Activated CD8-positive, alpha-beta memory T cell treated with anti-CD3 and anti-CD28 coated beads for 36 hours (primary cell): ENCODE data around the gene GYS1. TPM values are rescaled to one million over a fixed set of nuclear protein-coding genes. Genes with fewer than 3 reads are reported as not detected.
"Not testable (repeated sequence)": the region's sequence is repeated elsewhere in the genome, so short reads cannot be mapped to it uniquely, and the experiment has no call there.

ENCODE experiments used
- CTCF ChIA-PET: fragments of 350-600 bp; sonication (Branson Sonifier 250); formaldehyde crosslinking; loops from one replicate; lab custom pipeline; 2021; ENCODE audit warnings: antibody characterized with exemption; lab: Charles Lee
- POLR2A ChIA-PET: fragments of 350-600 bp; sonication (Branson Sonifier 250); formaldehyde crosslinking; loops from one replicate; lab custom pipeline; 2021; ENCODE audit warnings: antibody characterized with exemption; lab: Charles Lee
- total RNA-seq, 2 experiments: library from RNA; stranded (reverse); gene quantifications; one replicate each; pipeline ENCODE4 v1.2.3, GENCODE V29; 2021

The GYS1 gene
- 10 to 100 TPM; 50.8 to 54.7 TPM for total RNA-seq

GRCh38 chr19:48993175-48994034 lies at the start of gene GYS1, which contains the start of gene RUVBL2:
Gene GYS1 (minus strand): TSS chr19:48993309. CDS start chr19:48993112, 197 bp downstream.
Gene RUVBL2 (plus strand): TSS chr19:48993887. CDS start chr19:48993912, 25 bp downstream.
- POLR2A ChIA-PET: interaction anchor here (0.6 to 2.1 kb wide), 8 partner anchors 15 to 248 kb away, joined by 3 to 9 read pairs (median 4); partner anchors contain the start of genes BAX and PPP1R15A
- CTCF ChIA-PET: interaction anchor here (0.7 to 3.3 kb wide), 20 partner anchors 10 to 348 kb away, joined by 3 to 24 read pairs (median 3); partner anchors contain the start of genes CA11, CGB7, FTL and NUCB1

GRCh38 chr19:49042666-49043065 lies 49.6 kb upstream of the GYS1 start:
- POLR2A ChIA-PET, CTCF ChIA-PET: not testable (repeated sequence)

DNA sequence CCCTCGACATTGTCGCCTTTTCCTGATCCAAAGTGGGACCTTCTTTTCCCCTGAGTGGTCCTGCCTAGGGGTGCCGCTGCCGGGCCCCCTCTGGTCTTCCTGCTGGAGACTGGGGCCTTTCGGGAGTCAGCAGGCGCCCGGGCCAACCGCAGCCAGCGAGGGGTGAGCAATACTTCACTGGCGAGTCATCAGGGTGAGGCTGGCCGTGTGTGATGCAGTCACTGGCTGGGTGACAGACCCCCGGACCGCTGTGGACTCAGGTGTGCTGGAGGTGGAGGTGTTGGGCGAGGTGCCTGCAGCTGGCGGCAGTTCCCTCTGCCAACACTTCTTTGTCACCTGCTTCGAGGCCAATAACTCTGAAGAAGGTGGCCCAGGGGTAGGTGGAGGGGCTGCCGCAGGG lies 49.1 kb upstream of the GYS1 start:
- ChIA-PET CTCF (no interaction called here), POLR2A (no interaction called here)

- CTCF ChIA-PET, POLR2A ChIA-PET: not testable (repeated sequence)
Measured at GRCh38 chr19:49039736-49040135, 46.6 kb upstream of the GYS1 start.

GRCh38 chr19:49038557-49039276 lies 45.6 kb upstream of the GYS1 start:
- CTCF ChIA-PET, POLR2A ChIA-PET: not testable (repeated sequence)

- POLR2A ChIA-PET: interaction anchor here (0.5 kb wide), 1 partner anchor 157 kb away, joined by 7 read pairs; no protein-coding TSS in a partner anchor
- CTCF ChIA-PET: not testable (repeated sequence)
Measured at GRCh38 chr19:49038111-49038510, 45.0 kb upstream of the GYS1 start.

DNA sequence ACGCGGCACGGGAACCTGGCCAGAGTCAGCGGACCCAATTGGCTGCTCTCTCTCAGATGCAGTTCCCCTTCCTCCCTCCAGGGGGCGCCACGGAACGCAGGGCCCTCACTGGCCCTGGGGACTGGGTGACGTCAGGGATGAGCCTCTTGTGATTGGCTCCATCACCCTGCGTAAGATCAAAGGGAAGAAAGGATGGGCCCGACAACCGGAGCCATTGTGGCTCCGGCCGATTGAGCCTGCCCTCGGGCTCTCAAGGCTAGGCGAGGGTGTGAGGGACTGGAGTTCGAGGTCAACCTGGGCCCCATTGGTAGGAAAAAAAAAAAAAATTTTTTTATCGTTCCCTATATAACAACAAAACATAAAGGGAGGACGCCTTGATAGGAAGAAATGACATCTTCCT lies 43.7 kb upstream of the GYS1 start, which contains the start of gene CGB1:
Gene CGB1, minus strand, starts transcription at position 81 of the 400 bp plus-strand sequence. CDS start 184 bp downstream, outside the sequence.
- CTCF ChIA-PET, POLR2A ChIA-PET: not testable (repeated sequence)

GRCh38 chr19:49031642-49032301 lies 38.7 kb upstream of the GYS1 start, which contains the start of gene CGB2:
Gene CGB2 (plus strand): TSS chr19:49031890. CDS start chr19:49032096, 206 bp downstream.
- CTCF ChIA-PET: interaction anchor here (0.6 kb wide), 1 partner anchor 291 kb away, joined by 3 read pairs; no protein-coding TSS in a partner anchor

DNA sequence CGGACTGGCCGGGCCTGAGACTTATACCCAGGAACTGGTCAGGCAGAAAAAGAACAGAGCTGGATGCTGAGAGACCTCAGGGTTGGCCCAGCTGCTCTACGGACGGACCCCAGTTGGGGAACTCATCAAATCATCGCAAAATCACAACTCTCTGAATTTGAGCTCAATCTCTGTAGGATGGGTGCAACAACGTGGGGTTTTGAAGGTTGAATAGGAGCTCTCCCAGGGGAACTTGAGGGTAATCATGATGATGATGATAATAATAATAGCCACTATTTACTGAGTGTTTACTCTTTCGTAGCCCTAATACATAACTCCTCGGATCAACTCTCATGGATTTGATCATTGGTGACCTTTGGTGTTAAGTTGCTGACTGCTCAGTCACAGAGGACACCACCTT lies 37.2 kb upstream of the GYS1 start:
- CTCF ChIA-PET: interaction anchor here (0.6 kb wide), 1 partner anchor 546 kb away, joined by 3 read pairs; no protein-coding TSS in a partner anchor
- POLR2A ChIA-PET: not testable (repeated sequence)

More at GRCh38 chr19:49031642-49032301, 38.7 kb upstream of the GYS1 start, which contains the start of gene CGB2:
- POLR2A ChIA-PET: not testable (repeated sequence)

DNA sequence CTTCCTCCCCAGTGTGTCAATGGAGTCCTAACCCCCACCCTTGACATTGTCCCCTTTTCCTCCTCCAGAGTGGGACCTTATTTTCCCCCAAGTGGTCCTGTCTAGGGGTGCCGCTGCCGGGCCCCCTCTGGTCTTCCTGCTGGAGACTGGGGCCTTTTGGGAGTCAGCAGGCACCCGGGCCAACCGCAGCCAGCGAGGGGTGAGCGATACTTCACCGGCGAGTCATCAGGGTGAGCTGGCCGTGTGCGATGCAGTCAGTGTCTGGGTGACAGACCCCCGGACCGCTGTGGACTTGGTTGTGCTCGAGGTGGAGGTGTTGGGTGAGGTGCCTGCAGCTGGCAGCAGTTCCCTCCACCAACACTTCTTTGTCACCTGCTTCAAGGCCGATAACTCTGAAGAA lies 36.6 kb upstream of the GYS1 start:
- CTCF ChIA-PET, POLR2A ChIA-PET: not testable (repeated sequence)

- CTCF ChIA-PET: interaction anchor here (0.6 kb wide), 1 partner anchor 183 kb away, joined by 3 read pairs; no protein-coding TSS in a partner anchor
- POLR2A ChIA-PET: not testable (repeated sequence)
Measured at GRCh38 chr19:49028686-49029085, 35.6 kb upstream of the GYS1 start.

DNA sequence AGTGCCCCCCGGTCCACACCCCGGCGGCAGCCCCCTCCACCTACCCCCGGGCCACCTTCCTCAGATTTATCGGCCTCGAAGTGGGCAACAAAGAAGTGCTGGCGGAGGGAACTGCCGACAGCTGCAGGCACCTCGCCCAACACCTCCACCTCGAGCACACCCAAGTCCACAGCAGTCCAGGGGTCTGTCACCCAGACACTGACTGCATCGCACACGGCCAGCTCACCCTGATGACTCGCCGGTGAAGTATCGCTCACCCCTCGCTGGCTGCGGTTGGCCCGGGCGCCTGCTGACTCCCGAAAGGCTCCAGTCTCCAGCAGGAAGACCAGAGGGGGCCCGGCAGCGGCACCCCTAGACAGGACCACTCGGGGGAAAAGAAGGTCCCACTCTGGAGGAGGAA lies 32.5 kb upstream of the GYS1 start:
- CTCF ChIA-PET, POLR2A ChIA-PET: not testable (repeated sequence)

GRCh38 chr19:49025088-49025487 lies 32.0 kb upstream of the GYS1 start:
- CTCF ChIA-PET, POLR2A ChIA-PET: not testable (repeated sequence)

GRCh38 chr19:49024233-49024632 lies 31.1 kb upstream of the GYS1 start, which contains the start of gene CGB3:
Gene CGB3 (minus strand): TSS chr19:49024333. CDS start chr19:49023971, 362 bp downstream.
- POLR2A ChIA-PET, CTCF ChIA-PET: not testable (repeated sequence)

DNA sequence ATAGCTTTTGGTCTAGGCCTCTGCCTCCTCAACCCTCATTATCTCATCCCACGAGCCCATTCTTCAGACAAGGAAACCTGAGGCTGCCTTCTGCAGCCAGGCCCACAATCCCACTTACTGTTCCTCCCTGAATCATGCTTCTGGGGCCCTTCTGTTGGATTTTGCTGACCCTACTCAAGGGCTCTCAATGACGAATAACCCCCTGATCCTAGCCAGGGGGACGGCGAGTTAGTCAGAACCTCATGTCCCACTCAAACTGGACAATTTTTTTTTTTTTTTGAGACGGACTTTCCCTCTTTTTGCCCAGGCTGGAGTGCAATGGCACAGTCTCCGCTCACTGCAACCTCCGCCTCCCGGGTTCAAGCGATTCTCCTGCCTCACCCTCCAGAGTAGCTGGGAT lies 29.0 kb upstream of the GYS1 start:
- ChIA-PET POLR2A (no interaction called here), CTCF (interaction anchor here (0.6 kb wide), 1 partner anchor 1824 kb away, joined by 3 read pairs; no protein-coding TSS in a partner anchor)

GRCh38 chr19:49020931-49021895 lies 28.1 kb upstream of the GYS1 start:
- POLR2A ChIA-PET: no interaction called here
- CTCF ChIA-PET: interaction anchor here (1.1 kb wide), 1 partner anchor 21 kb away, joined by 4 read pairs; no protein-coding TSS in a partner anchor

GRCh38 chr19:49020342-49020741 lies 27.2 kb upstream of the GYS1 start:
- ChIA-PET POLR2A (no interaction called here), CTCF (interaction anchor here (1.1 kb wide), 1 partner anchor 20 kb away, joined by 4 read pairs; no protein-coding TSS in a partner anchor)
